Astrocyte of the cerebellum (primary cell): Measurements from ENCODE around the gene EPS8L1.

ENCODE experiments used
- DNase-seq: peaks from one replicate; pipeline ENCODE4 v3.0.0-alpha.2; 2011; ENCODE audit warnings: low read depth
- H3K4me3 ChIP-seq: 2 replicates; pipeline ENCODE4 v1.5.1; 2011; ENCODE audit warnings: mild to moderate bottlenecking, low read depth, low read length, moderate library complexity
- in situ Hi-C: cut with HindIII; loops from 2 replicates; pipeline ENCODE4 v1.10.0; 2017; ENCODE audit warnings: low sequenced_read_pairs
- TF ChIP-seq, protein P1 (sequence below): IDR thresholded peaks from 2 replicates; pipeline ENCODE4 v1.5.1; 2012; ENCODE audit warnings: low read length, low read depth, moderate library complexity, mild to moderate bottlenecking; ENCODE audit errors: missing control alignments

The EPS8L1 gene

DNA sequence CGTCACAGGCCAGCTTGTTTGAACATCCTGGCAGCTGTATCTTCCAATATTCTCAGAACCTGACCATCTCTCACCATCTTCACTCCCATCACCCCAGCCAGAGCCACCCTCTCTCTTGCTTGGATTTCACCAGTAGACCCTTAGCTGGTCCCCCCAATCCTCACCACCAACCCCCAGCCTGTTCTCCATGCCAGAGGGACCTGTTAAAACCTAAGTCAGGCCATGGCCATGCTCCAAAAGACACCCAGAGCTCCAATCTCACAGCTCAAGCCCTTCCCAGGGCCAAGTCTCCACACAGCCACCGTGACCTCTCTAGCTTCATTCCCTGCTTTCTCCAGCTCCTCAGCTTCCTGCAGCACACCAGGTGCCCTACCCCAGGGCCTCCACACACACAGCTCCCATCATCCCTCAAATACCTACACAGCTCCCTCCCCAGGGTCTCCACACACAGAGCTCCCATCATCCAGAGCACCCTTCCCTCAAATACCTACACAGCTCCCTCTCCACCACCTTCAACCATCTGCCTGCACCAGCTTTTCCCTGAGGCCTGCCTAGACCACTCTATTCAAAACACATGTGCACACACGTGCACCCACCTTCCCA lies 13.8 kb downstream of the EPS8L1 start:
- no peak overlapping the region for H3K4me3 ChIP-seq
- DNase-seq, result no peak
- in situ Hi-C loops, result loop anchor here (10.0 kb wide), 1 partner anchor 635 kb away; no protein-coding TSS in a partner anchor
- TF ChIP-seq, protein P1, sequence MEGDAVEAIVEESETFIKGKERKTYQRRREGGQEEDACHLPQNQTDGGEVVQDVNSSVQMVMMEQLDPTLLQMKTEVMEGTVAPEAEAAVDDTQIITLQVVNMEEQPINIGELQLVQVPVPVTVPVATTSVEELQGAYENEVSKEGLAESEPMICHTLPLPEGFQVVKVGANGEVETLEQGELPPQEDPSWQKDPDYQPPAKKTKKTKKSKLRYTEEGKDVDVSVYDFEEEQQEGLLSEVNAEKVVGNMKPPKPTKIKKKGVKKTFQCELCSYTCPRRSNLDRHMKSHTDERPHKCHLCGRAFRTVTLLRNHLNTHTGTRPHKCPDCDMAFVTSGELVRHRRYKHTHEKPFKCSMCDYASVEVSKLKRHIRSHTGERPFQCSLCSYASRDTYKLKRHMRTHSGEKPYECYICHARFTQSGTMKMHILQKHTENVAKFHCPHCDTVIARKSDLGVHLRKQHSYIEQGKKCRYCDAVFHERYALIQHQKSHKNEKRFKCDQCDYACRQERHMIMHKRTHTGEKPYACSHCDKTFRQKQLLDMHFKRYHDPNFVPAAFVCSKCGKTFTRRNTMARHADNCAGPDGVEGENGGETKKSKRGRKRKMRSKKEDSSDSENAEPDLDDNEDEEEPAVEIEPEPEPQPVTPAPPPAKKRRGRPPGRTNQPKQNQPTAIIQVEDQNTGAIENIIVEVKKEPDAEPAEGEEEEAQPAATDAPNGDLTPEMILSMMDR, result no peak

DNA sequence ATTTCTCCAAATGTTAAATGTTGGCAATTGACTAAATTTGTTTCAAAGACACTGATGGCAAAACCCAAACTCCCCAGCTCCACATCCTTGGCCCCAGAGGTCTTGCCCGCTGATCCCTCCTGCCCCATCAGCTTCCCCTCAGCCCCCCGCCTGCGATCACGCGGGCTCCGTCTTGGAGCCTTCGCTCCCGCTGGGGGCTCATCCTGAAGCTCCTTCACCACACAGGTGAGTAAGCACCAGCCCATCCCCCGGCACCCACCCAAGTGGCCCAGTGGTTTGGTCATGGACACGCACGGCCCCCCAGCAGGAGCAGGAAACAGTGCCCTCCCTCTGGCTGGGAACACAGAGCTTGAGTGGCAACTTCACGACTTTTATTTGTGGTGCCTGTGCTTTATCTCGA lies 14.9 kb downstream of the EPS8L1 start:
- DNase-seq, result no peak
- TF ChIP-seq, protein P1, result no peak
- in situ Hi-C loops, result no loop called here

DNA sequence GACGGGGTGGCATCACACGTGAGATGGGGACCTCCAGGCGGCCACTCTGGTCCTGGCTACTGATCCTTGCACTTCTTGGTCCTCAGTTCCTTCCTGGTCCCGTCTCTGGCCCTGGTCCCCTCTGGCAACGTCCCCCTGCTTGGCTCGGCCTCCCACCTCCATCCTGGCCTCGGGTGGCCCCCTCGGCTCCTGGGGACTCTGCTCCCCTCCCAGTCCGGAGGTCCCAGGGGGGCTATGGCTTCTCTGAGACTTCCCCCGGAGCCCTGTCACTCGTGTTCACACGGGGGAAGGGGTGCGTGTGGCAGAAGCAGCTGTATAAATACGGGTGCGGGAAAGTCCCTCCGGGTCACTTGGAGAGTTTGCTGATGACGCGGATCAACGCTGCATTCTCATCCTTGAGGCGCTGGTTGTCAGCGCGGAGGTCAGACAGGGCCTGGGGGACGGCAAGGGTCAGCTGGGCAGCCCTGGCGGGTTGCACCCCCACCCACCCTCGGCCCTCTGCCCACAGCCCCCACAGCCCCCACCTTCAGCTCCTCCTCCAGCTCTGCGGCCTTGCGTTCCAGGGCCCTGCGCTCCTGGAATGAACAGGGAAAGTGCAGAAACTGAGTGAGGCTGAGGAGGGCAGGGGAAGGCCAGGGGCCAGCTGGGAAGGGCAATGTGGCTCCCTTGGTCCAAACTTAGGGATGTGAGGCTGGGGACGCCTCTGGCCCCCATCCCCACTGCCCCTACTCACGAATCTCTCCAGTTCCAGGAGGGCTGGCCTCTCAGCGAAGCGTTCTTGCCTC lies 15.6 kb downstream of the EPS8L1 start:
- in situ Hi-C loops, result no loop called here
- DNase-seq, result no peak
- H3K4me3 ChIP-seq, result no peak overlapping the region
- TF ChIP-seq, protein P1, result no peak

More for the DNA sequence above, 14.9 kb downstream of the EPS8L1 start:
- H3K4me3 ChIP-seq, result no peak overlapping the region

DNA sequence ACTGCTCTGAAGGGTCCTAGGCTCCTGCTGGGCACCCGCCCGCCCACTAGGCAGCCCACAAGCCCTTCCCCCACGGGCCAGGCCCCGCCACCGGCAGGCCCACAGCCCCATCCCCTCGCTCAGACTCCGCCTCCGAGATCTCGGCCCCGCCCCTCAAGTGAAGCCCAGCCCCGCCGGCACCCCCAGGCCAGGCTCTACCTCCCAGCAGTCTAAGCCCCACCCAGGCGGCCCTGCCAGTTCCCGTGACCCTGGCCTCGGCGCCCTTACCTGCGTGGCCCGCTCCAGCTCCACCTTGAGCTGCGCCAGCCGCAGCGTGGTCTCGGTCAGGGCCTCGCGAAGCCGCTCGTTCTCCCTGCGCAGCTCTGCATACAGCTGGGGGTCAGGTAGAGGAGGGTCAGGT lies 16.3 kb downstream of the EPS8L1 start:
- in situ Hi-C loops, result no loop called here
- TF ChIP-seq, protein P1, result no peak
- H3K4me3 ChIP-seq, result no peak overlapping the region
- DNase-seq, result no peak

DNA sequence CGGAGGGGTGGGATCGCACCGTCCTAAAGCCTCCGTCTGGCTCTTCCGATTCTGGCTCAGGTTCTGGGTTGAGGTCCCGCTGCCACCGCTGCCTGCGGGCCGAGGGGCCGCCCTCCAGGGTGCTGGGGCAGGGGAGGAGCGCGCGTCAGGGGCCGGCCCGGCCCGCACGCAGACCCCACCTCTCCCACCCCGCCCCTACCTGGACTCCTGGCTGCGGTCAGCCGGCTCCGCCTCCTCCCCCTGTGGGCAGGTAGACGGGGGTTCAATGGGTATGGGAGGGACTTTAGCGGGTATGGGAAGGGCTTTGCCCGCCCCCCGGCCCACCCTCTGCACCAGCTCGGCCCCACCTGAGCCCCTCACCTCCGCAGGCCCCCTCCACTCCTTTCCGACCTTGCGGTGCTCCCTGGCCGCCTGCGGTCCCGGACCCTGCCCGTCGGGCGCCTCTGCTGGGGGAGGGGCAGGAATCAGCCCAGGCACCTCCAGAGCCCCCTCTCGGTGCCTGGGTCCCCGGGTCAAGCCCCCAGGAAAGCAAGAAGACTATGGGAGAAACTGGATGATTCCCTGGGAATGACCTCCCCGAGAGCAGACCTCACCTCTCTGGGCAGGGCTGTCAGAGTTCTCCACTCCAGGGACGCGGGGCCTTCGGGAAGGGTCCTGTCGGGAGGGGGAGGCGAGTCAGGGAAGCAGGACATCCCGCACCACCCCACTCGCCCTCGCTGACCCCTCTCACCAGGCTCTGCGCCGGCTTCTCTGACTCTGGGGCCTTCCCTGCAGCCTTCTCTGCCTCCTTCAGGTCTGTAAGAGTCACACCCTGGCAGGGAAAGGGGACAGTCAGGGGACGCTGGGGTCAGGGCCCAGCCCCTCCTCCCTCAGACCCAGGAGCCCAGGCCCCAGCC lies 17.0 kb downstream of the EPS8L1 start:
- no peak for DNase-seq
- H3K4me3 ChIP-seq, result no peak overlapping the region
- in situ Hi-C loops, result no loop called here
- TF ChIP-seq, protein P1, result no peak

DNA sequence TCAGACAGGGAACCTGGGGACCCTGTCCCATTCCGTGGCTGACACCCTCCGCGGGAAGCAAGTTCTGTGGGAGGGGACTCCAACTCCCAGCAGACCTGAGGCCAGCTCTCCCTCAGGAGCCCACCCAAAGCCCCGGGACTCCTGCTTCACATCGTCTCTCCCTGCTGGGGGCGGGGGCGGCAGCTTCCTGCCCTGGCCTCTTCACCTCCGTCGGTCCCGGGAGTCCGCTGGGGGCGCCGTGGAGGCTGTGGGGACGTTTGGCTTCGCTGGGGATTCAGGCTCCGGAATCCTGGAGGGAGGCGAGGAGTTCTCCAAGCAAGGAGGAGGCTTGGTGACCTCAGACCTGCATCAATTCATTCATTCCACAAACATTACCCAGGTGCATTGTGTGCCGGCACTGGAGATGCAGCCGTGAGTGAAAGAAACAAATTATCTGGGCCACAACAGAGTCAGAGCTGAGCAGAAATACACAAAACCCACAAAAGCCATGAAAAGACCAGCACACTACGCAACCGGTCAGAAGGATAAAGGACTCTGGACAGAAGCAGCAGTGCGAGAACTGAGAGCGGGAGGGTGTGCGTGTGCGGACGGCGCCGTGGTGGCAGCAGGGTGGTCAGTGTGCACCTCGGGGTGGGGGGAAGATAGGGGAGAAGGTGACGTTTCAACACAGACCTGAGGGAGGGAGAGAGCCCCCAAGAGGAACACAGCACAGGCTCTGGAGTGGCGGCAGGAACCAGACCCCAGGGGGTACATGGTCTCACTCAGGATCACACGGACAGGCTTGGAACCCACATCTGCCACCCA lies 19.0 kb downstream of the EPS8L1 start:
- TF ChIP-seq, protein P1, result no peak
- in situ Hi-C loops, result no loop called here
- DNase-seq, result no peak
- H3K4me3 ChIP-seq, result no peak overlapping the region
